ENCODE results near the gene ZNF408. TPM values are rescaled to one million over a fixed set of nuclear protein-coding genes. Genes with fewer than 3 reads are reported as not detected.

Gene ZNF408
- total RNA-seq, 1 donor from 2014 or later = 9.3 TPM

DNA sequence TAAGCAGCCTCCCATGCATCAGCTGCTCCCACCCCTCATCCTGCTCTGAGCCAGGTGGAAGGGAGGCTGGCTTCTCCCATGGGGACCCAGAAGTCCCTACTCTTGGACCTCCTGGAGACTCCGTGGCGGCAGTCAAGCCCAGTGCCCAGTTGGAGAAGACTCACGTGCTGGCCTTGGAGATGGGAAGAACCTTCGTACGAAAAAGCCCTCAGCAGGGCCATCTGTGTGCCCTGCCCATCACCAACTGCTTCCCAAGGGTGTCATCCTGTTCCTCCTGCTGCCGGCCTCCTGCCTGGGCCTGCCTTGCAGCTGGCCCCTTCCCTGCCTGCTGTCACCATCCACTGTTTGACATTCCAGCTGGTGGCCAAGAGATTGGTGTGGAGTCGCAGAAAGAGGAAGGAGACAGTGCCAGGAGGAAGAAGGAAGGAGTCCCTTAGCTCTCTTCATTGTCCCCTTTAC, 28.4 kb upstream of the ZNF408 start:
- no peak overlapping the region for H3K4me3 ChIP-seq
- H3K9me3 ChIP-seq = no peaks in the 10 kb centered on the region
- TF ChIP-seq, protein P1, sequence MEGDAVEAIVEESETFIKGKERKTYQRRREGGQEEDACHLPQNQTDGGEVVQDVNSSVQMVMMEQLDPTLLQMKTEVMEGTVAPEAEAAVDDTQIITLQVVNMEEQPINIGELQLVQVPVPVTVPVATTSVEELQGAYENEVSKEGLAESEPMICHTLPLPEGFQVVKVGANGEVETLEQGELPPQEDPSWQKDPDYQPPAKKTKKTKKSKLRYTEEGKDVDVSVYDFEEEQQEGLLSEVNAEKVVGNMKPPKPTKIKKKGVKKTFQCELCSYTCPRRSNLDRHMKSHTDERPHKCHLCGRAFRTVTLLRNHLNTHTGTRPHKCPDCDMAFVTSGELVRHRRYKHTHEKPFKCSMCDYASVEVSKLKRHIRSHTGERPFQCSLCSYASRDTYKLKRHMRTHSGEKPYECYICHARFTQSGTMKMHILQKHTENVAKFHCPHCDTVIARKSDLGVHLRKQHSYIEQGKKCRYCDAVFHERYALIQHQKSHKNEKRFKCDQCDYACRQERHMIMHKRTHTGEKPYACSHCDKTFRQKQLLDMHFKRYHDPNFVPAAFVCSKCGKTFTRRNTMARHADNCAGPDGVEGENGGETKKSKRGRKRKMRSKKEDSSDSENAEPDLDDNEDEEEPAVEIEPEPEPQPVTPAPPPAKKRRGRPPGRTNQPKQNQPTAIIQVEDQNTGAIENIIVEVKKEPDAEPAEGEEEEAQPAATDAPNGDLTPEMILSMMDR (IDR thresholded peaks at IDR 0.05) = no peak
- ATAC-seq (no peak), DNase-seq (peak; percentile 33)
- peaks cover 76% of the 10 kb centered on the region for H3K36me3 ChIP-seq
- peaks cover 34% of the 10 kb centered on the region for H3K4me1 ChIP-seq
- intact Hi-C loops (cut with DNase I) = no loop called here
- H3K27ac ChIP-seq = no peak overlapping the region
- H3K27me3 ChIP-seq = no peaks in the 10 kb centered on the region

DNA sequence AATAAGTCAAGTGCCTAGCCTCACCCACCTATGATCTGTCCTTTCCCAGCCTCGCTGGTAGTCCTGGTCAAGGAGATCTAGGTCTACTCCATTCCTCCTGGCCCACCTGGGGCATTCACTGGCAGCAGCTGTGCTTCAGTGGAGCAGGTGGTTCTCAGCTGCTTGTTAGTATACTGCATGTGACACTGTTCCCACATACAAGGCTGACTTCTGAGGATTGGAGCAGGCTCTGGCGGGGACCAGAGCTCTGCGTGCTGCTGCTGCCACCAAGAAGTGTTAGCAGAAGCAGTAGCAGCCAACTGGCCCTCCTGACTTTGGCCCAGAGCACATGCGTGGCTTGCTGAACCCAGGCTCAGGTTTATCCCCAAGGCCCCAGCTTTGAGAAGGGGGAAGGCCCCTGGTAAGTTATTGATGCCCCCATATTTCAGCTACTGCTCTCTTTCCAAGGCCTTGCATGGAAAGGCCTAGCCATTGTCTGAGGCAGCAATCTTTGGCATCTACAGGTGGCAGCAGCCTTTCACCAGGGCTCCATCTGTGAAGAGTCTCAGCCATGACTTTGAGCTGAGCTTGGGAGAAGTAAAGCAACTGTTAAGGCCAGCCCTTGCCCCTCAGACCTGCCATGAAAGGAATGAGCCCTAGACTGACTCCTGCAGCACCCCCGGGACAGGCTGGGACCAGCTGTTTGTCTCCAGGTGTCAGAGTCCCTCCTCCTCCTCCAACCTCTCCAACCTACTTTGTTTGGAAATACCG, 26.9 kb upstream of the ZNF408 start:
- intact Hi-C loops (cut with DNase I) = no loop called here
- H3K36me3 ChIP-seq = peaks cover 75% of the 10 kb centered on the region
- TF ChIP-seq, protein P1 (IDR thresholded peaks at IDR 0.05) = no peak
- ATAC-seq (no peak), DNase-seq (peak; percentile 42)
- H3K4me3 ChIP-seq = no peak overlapping the region
- H3K4me1 ChIP-seq = peaks cover 34% of the 10 kb centered on the region
- peak overlapping the region; percentile 84 for H3K27ac ChIP-seq
- no peaks in the 10 kb centered on the region for H3K27me3 ChIP-seq
- H3K9me3 ChIP-seq = no peaks in the 10 kb centered on the region

DNA sequence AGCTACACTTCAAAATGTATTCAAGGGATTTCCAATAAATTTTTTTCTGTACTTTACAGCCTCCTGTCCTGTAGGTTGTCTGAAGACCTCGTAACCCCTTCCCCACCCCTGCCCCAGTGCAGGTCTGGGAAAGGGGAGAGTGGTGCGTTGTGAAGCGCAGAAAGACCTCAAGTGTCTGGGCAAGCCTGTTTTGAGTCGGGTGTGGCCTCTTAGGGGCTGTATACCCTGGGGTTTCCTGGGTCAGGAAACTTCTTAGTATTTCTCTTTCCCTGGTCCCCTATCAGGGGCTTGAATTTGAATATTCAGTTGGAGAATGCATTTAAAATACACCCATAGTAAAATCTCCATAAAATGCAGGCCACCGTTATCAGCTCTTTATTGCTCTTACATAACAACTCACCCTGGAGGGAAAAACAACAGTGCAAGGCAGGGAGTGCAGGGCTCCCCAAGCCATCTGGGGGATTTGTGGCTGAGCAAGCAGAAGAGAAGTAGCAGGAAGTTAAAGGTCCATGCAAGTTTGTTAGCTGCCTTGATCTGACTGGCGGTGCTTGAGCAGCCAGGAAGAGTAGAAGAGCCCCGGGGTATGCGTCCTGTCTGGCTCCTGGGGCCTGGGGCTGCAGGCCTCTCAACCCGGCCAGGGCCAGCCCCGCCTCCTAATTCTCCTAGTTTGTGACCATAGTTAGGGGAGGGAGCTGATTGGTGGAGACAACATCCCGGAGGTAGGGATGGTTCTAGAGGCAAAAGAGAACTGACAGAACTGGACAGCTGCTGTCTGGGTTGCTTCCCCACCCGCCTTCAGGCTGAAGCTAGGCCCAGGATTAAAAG, 26.2 kb upstream of the ZNF408 start:
- no peak overlapping the region for H3K4me3 ChIP-seq
- TF ChIP-seq, protein P1 (IDR thresholded peaks at IDR 0.05) = no peak
- peak; percentile 18 for ATAC-seq
- H3K27ac ChIP-seq = peak overlapping the region; percentile 84
- peak; percentile 64 for DNase-seq
- intact Hi-C loops (cut with DNase I) = no loop called here
- H3K4me1 ChIP-seq = peaks cover 34% of the 10 kb centered on the region
- no peaks in the 10 kb centered on the region for H3K9me3 ChIP-seq
- no peaks in the 10 kb centered on the region for H3K27me3 ChIP-seq
- peaks cover 75% of the 10 kb centered on the region for H3K36me3 ChIP-seq

DNA sequence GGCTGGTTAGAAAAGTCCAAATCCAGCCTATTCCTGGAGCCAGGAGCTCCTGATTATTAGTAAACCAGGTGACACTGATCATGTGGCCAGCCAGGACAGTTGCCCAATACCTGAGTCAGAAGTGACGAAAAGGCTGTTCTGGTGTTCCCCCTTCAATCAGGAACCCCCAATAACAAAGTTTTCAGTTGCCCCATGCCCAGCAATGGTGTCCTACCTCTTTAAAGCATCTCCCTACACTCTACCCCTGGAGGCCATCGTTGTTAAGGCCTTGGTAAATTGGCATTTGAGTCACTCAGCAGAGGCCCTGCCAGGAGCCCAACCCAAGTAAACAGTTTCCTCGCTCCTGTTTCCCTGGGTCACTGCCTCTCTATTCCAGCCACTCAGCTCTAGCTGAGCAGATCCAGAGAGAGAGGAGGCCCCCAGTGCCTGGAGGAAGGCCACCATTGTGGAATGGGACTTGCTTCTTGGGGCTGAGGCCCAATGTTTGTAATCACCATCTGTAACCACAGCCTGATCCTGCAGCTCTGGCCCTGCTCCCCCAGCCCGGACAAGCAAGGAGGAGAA, 25.5 kb upstream of the ZNF408 start:
- intact Hi-C loops (cut with DNase I) = no loop called here
- DNase-seq = peak; percentile 62

DNA sequence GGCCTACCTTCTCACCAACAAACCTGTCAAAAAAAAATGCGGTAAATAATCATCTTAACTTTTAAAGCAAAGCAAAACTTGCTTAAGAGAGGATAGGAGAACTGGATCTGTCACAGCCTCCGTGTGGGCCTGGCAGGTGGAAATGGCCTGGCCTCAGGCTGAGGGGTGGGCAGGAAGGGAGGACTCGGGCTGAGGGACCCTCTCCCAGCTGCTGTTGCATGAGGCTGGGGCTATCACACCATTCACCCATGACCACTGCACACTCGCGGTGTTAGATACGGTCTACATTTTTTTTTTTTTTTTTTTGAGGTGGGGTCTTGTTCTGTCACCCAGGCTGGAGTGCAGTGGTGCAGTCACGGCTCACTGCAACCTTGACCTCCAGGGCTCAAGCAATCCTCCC, 24.9 kb upstream of the ZNF408 start:
- Histone ChIP-seq H3K4me3 (no peak overlapping the region), H3K27me3 (no peaks in the 10 kb centered on the region), H3K36me3 (peaks cover 75% of the 10 kb centered on the region), H3K9me3 (no peaks in the 10 kb centered on the region), H3K4me1 (peaks cover 28% of the 10 kb centered on the region), H3K27ac (peak overlapping the region; percentile 84)
- no peak for ATAC-seq
- TF ChIP-seq, protein P1 (IDR thresholded peaks at IDR 0.05) = no peak
- DNase-seq = no peak
- intact Hi-C loops (cut with DNase I) = no loop called here

More for the DNA sequence above, 25.5 kb upstream of the ZNF408 start:
- ATAC-seq = peak; percentile 61
- Histone ChIP-seq H3K9me3 (no peaks in the 10 kb centered on the region), H3K4me1 (peaks cover 33% of the 10 kb centered on the region), H3K27ac (peak overlapping the region; percentile 84), H3K36me3 (peaks cover 75% of the 10 kb centered on the region), H3K4me3 (no peak overlapping the region), H3K27me3 (no peaks in the 10 kb centered on the region)
- TF ChIP-seq, protein P1 (IDR thresholded peaks at IDR 0.05) = no peak

Measured in upper lobe of right lung (tissue), 1 donor.